ENCODE results near the gene ZSCAN10. TPM values are rescaled to one million over a fixed set of nuclear protein-coding genes. Genes with fewer than 3 reads are reported as not detected.

Gene ZSCAN10
- total and polyA plus RNA-seq, 2 of the 13 experiments (the other 11 are each of a cell fraction or from before 2014, with no cell fraction given), result not detected

GRCh38 chr16:3066440-3066748, 32.7 kb downstream of the ZSCAN10 start (continued):
- TF ChIP-seq ZNF687 (CRISPR knock-in tag; IDR thresholded peaks at IDR 0.05) (peak; percentile 62), EED (CRISPR knock-in tag; IDR thresholded peaks at IDR 0.05) (0 out of 2 replicates have a peak, but pooled peaks have one; percentile 35), TCF7L2 (IDR thresholded peaks at IDR 0.05; ENCODE audit: low read depth, low read length) (no peak), RARA (CRISPR knock-in tag; IDR thresholded peaks at IDR 0.05) (no peak)

- no peak for FAIRE-seq
- no peak overlapping the region for H2AFZ ChIP-seq (ENCODE audit: low read length)
- H3K36me3 ChIP-seq (replicated peaks in 1 of 2; ENCODE audit: control insufficient read depth in 1 of 2, insufficient read depth in 2 of 2, low read length in 2 of 2), result peaks cover 9 to 16% of the 10 kb centered on the region in 2 experiments; a peak in 2 of 5 replicates
- intact Hi-C loops (cut with micrococcal nuclease; ENCODE audit: unreplicated experiment) (no loop called here), in situ Hi-C loops (cut with HindIII; ENCODE audit: extremely low pct_ligation_motif_present, low pct_unique_long_range_greater_than_20kb) (no loop called here)
- ATAC-seq, result peak; percentile 58
- no peaks in the 10 kb centered on the region for H3K9me3 ChIP-seq (ENCODE audit: low read length)
- H3K27me3 ChIP-seq (ENCODE audit: control insufficient read depth in 1 of 2, insufficient read depth in 2 of 2, low read length in 2 of 2), result no peaks in the 10 kb centered on the region; a peak in 2 of 5 replicates
- H3K79me2 ChIP-seq (ENCODE audit: insufficient read depth, low read length), result peaks cover 17% of the 10 kb centered on the region
- POLR2A ChIA-PET, result interaction anchor here (0.6 to 4.9 kb wide), 20 partner anchors 9 to 126 kb away, joined by 3 to 38 read pairs (median 6); partner anchors contain the start of genes HCFC1R1, THOC6, TNFRSF12A and ZNF205
- peak overlapping the region; percentile 96 for H3K9ac ChIP-seq (ENCODE audit: insufficient read depth, low read depth, low read length)
- H3K4me2 ChIP-seq (ENCODE audit: low read depth, low read length), result peak overlapping the region; percentile 94
- CTCF ChIA-PET (ENCODE audit: low intra/inter-chr PET ratio, low total read pairs), result no interaction called here
- no peaks in the 10 kb centered on the region for H4K20me1 ChIP-seq (ENCODE audit: insufficient read depth, low read length)
- no peak for DNase-seq (ENCODE audit: low spot score)
- BruUV-seq (replicated peaks), result TSS peak; percentile 69
- peaks cover 30% of the 10 kb centered on the region for H3K4me1 ChIP-seq (ENCODE audit: insufficient read depth, low read length)
- peak overlapping the region; percentile 82 for H3K27ac ChIP-seq (ENCODE audit: extremely low read length, insufficient read depth, low read length)
- under 1% methylated on average over 14 of the region's 26 CpGs for WGBS (ENCODE audit: low lambda C conversion rate)
- peak overlapping the region; percentile 57 to 90 (median 71) for H3K4me3 ChIP-seq (replicated peaks in 1 of 3; ENCODE audit: insufficient read depth in 1 of 3, low read depth in 2 of 3, low read length in 3 of 3)
- no peak; the same call in 1 of the 2 replicates for TF ChIP-seq ZNF737 (CRISPR knock-in tag; IDR thresholded peaks at IDR 0.05; ENCODE audit: borderline replicate concordance)
- TF ChIP-seq HOMEZ (CRISPR knock-in tag; IDR thresholded peaks at IDR 0.05; ENCODE audit: low read depth), result no peak
- peak; percentile 5; the same call in 1 of the 2 replicates for TF ChIP-seq ZNF616 (CRISPR knock-in tag; IDR thresholded peaks at IDR 0.05; ENCODE audit: low read depth)
- TF ChIP-seq ZNF180 (CRISPR knock-in tag; IDR thresholded peaks at IDR 0.05; ENCODE audit: borderline replicate concordance, low read depth), result no peak
- TF ChIP-seq ZNF775 (CRISPR knock-in tag; IDR thresholded peaks at IDR 0.05; ENCODE audit: borderline replicate concordance), result peak; percentile 70
- no peak for TF ChIP-seq PCBP1 (IDR thresholded peaks at IDR 0.05; ENCODE audit: borderline replicate concordance, low read depth, low read length)
- TF ChIP-seq MXD4 (CRISPR knock-in tag; IDR thresholded peaks at IDR 0.05), result 0 out of 2 replicates have a peak, but pooled peaks have one; percentile 34
- TF ChIP-seq ZBTB39 (CRISPR knock-in tag; IDR thresholded peaks at IDR 0.05), result 0 out of 2 replicates have a peak, but pooled peaks have one; percentile 0
- TF ChIP-seq ZNF224 (CRISPR knock-in tag; IDR thresholded peaks at IDR 0.05), result 0 out of 2 replicates have a peak, but pooled peaks have one; percentile 40
- 0 out of 2 replicates have a peak, but pooled peaks have one; percentile 12 for TF ChIP-seq ZNF670 (CRISPR knock-in tag; IDR thresholded peaks at IDR 0.05; ENCODE audit: borderline replicate concordance)
These were observed 33.2 kb downstream of the ZSCAN10 start for GRCh38 chr16:3065742-3066439.
